Epithelial cell of esophagus (primary cell): ENCODE data around the gene DRP2.

ENCODE experiments used
- DNase-seq: peaks from one replicate; pipeline ENCODE4 v3.0.0; 2010; ENCODE audit warnings: low read depth
- H3K4me3 ChIP-seq: 2 replicates; pipeline ENCODE4 v1.5.1; 2011; ENCODE audit warnings: mild to moderate bottlenecking, low read length, control low read depth
- CTCF ChIP-seq: IDR thresholded peaks from 2 replicates; pipeline ENCODE4 v1.5.1; 2011; ENCODE audit warnings: low read depth, mild to moderate bottlenecking, low read length, control low read depth, inconsistent platforms; ENCODE audit not compliant: insufficient read depth; ENCODE audit errors: missing control alignments

DRP2 gene

GRCh38 chrX:101195442-101196173 lies 24.0 kb upstream of the DRP2 start:
- no peak overlapping the region for H3K4me3 ChIP-seq
- TF ChIP-seq CTCF: no peak
- no peak for DNase-seq

- TF ChIP-seq CTCF: no peak
- no peak overlapping the region for H3K4me3 ChIP-seq
- DNase-seq: no peak
Observed at GRCh38 chrX:101203761-101204351, 15.7 kb upstream of the DRP2 start.

- no peak overlapping the region for H3K4me3 ChIP-seq
- DNase-seq: peak; percentile 48
- peak; percentile 50 for TF ChIP-seq CTCF
Observed at GRCh38 chrX:101206471-101206870, 13.1 kb upstream of the DRP2 start.

GRCh38 chrX:101208152-101208905 lies 11.3 kb upstream of the DRP2 start:
- H3K4me3 ChIP-seq: no peak overlapping the region
- no peak for TF ChIP-seq CTCF
- DNase-seq: no peak

GRCh38 chrX:101210630-101211029 lies 9.0 kb upstream of the DRP2 start:
- DNase-seq: no peak
- H3K4me3 ChIP-seq: no peak overlapping the region
- TF ChIP-seq CTCF: no peak

- no peak for TF ChIP-seq CTCF
- DNase-seq: no peak
Observed at GRCh38 chrX:101217689-101218088, 1.9 kb upstream of the DRP2 start.

GRCh38 chrX:101219864-101220346 lies 319 bp downstream of the DRP2 start:
- DNase-seq: no peak
- no peak overlapping the region for H3K4me3 ChIP-seq
- TF ChIP-seq CTCF: no peak

More at GRCh38 chrX:101217689-101218088, 1.9 kb upstream of the DRP2 start:
- no peak overlapping the region for H3K4me3 ChIP-seq
